Epithelial cell of proximal tubule (primary cell): ENCODE data around the gene CASP9. TPM values are rescaled to one million over a fixed set of nuclear protein-coding genes. Genes with fewer than 3 reads are reported as not detected.
"Not testable (repeated sequence)": the region's sequence is repeated elsewhere in the genome, so short reads cannot be mapped to it uniquely, and the experiment has no call there.

ENCODE experiments used
- DNase-seq: peaks from one replicate; pipeline ENCODE4 v3.0.0-alpha.2; 2011; ENCODE audit warnings: low read depth
- H3K4me3 ChIP-seq: 2 replicates; pipeline ENCODE4 v1.5.1; 2011; ENCODE audit warnings: low read depth, mild to moderate bottlenecking, low read length
- CTCF ChIP-seq: conservative IDR thresholded peaks from 2 replicates; pipeline ENCODE4 v1.5.1; 2012; ENCODE audit warnings: low read depth, mild to moderate bottlenecking, low read length
- total RNA-seq: library from RNA; depleted of rRNA; stranded (reverse); fragments of >200 nt; gene quantifications from 2 replicates; pipeline ENCODE4 v1.2.3, GENCODE V29; 2015

CASP9 gene
- total RNA-seq, 1 donor from 2014 or later: 24.2 TPM

GRCh38 chr1:15500184-15501178 is 23.5 kb downstream of the CASP9 start:
- no peak for DNase-seq
- no peak overlapping the region for H3K4me3 ChIP-seq
- TF ChIP-seq CTCF: no peak

GRCh38 chr1:15493869-15494390 is 30.1 kb downstream of the CASP9 start:
- DNase-seq: no peak

GRCh38 chr1:15492596-15492995 is 31.4 kb downstream of the CASP9 start:
- DNase-seq: no peak
- no peak for TF ChIP-seq CTCF
- H3K4me3 ChIP-seq: no peak overlapping the region

More at GRCh38 chr1:15493869-15494390, 30.1 kb downstream of the CASP9 start:
- no peak overlapping the region for H3K4me3 ChIP-seq
- no peak for TF ChIP-seq CTCF

- DNase-seq, H3K4me3 ChIP-seq: not testable (repeated sequence)
These were observed 33.0 kb downstream of the CASP9 start for GRCh38 chr1:15491010-15491409.

- TF ChIP-seq CTCF: no peak
- no peak for DNase-seq
- H3K4me3 ChIP-seq: no peak overlapping the region
These were observed 34.8 kb downstream of the CASP9 start for GRCh38 chr1:15489052-15489736.

GRCh38 chr1:15488371-15488770 is 35.6 kb downstream of the CASP9 start:
- no peak for DNase-seq
- TF ChIP-seq CTCF: no peak
- H3K4me3 ChIP-seq: no peak overlapping the region

- not testable (repeated sequence) for DNase-seq, H3K4me3 ChIP-seq
These were observed 37.0 kb downstream of the CASP9 start for GRCh38 chr1:15486844-15487610.
